Cardiac fibroblast (primary cell): Measurements from ENCODE around the gene CIAO2B.
A peak's percentile ranks its signal among the peaks of the same experiment; 100 is the strongest.

Source experiments
- DNase-seq, 2 donors: peaks; one replicate each; pipeline versions ENCODE4 v3.0.0 to v3.0.0-alpha.2; 2010; ENCODE audit warnings: low read depth in 2 of 2
- H3K4me3 ChIP-seq, 2 donors: replicated peaks in 1 of 2; 1 replicate in 1 of 2; 2 replicates in 1 of 2; pipeline ENCODE4 v1.5.1; 2011; ENCODE audit warnings: low read depth in 2 of 2, low read length in 2 of 2, mild to moderate bottlenecking in 2 of 2, moderate library complexity in 1 of 2
- CTCF ChIP-seq: IDR thresholded peaks from one replicate; pipeline ENCODE4 v1.5.1; 2011; ENCODE audit warnings: low read depth, mild to moderate bottlenecking, low read length, inconsistent platforms

CIAO2B gene

GRCh38 chr16:66973716-66974115 is 39.5 kb upstream of the CIAO2B start:
- H3K4me3 ChIP-seq: no peak overlapping the region
- no peak for TF ChIP-seq CTCF
- DNase-seq: no peak

- no peak for TF ChIP-seq CTCF
- no peak overlapping the region for H3K4me3 ChIP-seq
- DNase-seq: no peak
Observed at GRCh38 chr16:66972983-66973382, 38.8 kb upstream of the CIAO2B start.

- TF ChIP-seq CTCF: no peak
- no peak overlapping the region for H3K4me3 ChIP-seq
- peak in 1 of 2 donors; percentile 38 for DNase-seq
Observed at GRCh38 chr16:66970775-66971720, 36.8 kb upstream of the CIAO2B start.

DNA sequence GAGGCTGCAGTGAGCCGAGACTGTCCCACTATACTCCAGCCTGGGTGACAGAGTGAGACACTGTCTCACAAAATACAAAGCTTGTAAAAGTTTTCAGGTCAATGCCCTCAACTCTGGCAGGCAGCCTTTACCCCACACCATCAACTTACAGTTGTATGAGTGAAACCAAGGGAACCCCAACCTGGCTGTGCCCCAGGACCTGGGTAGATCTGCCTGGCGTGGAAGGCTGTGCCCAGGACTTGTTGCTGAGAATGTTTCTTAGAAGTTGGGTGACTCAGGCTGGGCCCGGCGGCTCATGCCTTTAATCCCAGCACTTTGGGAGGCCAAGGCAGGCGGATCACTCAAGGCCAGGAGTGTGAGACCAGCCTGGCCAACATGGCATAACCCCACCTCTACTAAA is 34.6 kb upstream of the CIAO2B start:
- no peak for DNase-seq

DNA sequence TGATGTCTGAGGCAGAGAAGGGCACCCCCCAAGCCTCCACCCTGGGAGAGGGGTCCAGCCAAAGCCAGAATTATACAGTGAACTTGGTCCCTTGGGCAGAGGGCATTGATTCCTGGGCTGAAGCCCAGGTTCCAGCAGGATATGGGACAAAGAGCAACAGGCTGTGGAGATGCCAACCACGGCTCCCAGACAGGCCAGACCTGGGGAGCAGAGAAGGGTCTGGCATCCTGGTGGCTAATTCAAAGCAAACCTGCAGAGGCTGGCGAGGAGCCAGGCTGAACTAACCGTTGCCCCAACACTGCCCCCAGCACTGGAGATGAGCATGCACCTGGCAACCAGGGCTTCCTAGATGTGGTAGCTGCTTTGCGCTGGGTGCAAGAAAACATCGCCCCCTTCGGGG is 29.8 kb upstream of the CIAO2B start:
- DNase-seq: no peak
- no peak for TF ChIP-seq CTCF
- no peak overlapping the region for H3K4me3 ChIP-seq

More for the DNA sequence above, 34.6 kb upstream of the CIAO2B start:
- TF ChIP-seq CTCF: no peak
- H3K4me3 ChIP-seq: no peak overlapping the region

DNA sequence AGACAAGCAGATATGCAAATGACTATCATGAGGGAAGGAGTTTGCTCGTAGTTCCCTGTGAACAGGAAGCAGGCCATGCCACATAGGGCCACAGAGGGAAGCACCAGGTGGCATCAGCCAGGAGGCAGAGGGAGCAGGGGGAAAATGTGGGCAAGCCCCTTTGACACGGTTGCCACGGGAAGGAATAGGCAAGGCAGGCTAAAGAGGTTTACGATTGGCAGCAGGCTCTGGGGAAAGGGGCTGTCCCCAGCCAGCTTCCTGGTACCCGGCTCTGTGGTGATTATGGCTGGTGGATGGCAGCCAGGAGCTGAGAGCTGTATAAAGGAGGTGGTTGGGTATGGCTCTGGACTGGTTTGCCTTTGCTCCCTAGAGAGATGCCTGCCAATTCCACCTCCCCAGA is 27.7 kb upstream of the CIAO2B start:
- H3K4me3 ChIP-seq: no peak overlapping the region
- DNase-seq: peak in 1 of 2 donors; percentile 26
- no peak for TF ChIP-seq CTCF
